HG03045 (cell line): ENCODE measurements around the gene ZNF628.

ENCODE experiments used
- ATAC-seq: cut with Tn5 transposase; IDR thresholded peaks from one replicate; pipeline ENCODE4 v1.9.1; 2021; ENCODE audit warnings: mild to moderate bottlenecking, moderate library complexity; ENCODE audit not compliant: unreplicated experiment

The ZNF628 gene

DNA sequence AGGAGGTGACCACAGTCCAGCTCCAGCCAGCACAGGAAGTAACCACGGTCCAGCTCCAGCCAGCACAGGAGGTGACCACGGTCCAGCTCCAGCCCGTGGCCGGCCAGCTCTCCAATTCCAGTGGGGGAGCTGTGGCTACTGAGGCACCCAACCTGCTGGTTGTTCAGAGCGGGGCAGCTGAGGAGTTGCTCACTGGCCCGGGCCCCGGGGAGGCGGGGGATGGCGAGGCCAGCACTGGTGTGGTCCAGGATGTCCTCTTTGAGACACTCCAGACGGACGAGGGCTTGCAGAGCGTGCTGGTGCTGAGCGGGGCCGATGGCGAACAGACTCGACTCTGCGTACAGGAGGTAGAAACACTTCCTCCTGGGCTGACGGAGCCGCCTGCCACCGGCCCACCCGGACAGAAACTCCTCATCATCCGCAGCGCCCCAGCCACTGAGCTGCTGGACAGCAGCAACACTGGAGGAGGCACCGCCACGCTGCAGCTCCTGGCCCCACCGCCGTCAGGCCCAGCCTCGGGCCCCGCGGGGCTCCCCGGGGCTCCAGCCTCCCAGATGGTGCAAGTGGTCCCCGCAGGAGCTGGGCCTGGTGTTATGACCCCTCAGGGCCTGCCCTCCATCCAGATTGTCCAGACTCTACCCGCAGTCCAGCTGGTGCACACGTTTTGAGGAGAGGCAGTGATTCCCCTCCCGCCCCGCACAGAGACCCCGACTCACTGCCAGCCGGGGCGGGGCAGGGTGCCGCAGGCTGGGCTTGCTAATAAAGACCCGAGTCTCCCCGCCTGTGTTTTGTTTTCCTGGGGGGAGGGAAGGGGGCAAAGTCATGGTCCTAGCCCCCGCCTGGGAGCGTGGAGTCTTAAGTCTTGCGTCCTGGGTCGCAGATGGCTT is 7.5 kb downstream of the ZNF628 start:
- no peak for ATAC-seq

DNA sequence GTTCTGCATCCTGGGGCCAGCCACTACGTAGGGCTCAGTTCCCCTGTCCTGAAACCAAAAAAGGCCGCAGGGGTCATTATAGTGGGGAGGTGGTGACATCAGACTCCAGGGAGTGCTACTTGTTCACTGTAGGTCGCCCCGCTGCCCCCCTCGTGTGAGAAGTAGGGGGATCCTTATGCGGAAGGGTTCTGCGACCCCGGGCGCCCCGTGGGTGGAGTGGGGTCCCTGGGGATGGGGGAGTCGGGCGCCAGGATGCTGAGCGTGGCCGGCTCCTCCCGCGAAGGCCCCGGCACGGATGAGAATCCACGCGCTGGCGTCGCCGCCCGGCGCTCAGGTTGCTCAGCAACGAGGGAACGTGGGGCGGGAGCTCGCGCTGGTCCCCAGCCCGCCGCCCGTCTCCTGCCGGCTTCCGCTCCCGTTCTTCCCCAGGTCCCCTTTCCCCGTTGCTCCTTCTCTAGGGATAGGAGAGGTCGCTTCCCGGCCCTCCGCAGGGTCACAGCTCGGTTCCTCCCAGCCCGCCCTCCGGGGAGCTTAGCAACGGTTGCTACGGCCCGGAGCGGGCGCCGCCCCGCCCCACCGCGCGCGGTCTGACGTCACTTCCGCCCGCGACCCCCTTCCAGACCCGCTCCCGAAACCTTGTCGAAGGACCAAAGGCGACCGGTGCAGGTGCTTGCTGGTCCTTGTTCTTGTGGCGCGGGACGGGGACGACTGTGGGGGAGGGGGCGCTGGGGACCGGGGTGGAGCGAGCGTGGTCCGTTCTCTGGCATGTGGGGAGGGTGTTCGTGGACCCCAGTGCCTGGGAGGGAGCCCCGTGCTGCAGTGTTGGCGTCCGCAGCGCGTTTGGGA is 8.4 kb downstream of the ZNF628 start, which contains the start of gene NAT14:
Gene NAT14 (plus strand): TSS at position 596 of the 846 bp plus-strand sequence. CDS start 521 bp downstream, outside the sequence.
- no peak for ATAC-seq

GRCh38 chr19:55485439-55486011 is 9.1 kb downstream of the ZNF628 start:
- ATAC-seq: no peak

GRCh38 chr19:55486043-55486970 is 9.9 kb downstream of the ZNF628 start:
- no peak for ATAC-seq

GRCh38 chr19:55486971-55487923 is 10.8 kb downstream of the ZNF628 start:
- ATAC-seq: no peak

GRCh38 chr19:55487924-55488687 is 11.7 kb downstream of the ZNF628 start, which contains the start of gene SSC5D:
Gene SSC5D, plus strand, starts transcription at chr19:55488436. Its CDS starts 154 bp downstream, at chr19:55488590.
- ATAC-seq: no peak

- ATAC-seq: no peak
Measured at GRCh38 chr19:55488986-55489710, 12.7 kb downstream of the ZNF628 start.

- no peak for ATAC-seq
Measured at GRCh38 chr19:55489711-55490477, 13.5 kb downstream of the ZNF628 start.

DNA sequence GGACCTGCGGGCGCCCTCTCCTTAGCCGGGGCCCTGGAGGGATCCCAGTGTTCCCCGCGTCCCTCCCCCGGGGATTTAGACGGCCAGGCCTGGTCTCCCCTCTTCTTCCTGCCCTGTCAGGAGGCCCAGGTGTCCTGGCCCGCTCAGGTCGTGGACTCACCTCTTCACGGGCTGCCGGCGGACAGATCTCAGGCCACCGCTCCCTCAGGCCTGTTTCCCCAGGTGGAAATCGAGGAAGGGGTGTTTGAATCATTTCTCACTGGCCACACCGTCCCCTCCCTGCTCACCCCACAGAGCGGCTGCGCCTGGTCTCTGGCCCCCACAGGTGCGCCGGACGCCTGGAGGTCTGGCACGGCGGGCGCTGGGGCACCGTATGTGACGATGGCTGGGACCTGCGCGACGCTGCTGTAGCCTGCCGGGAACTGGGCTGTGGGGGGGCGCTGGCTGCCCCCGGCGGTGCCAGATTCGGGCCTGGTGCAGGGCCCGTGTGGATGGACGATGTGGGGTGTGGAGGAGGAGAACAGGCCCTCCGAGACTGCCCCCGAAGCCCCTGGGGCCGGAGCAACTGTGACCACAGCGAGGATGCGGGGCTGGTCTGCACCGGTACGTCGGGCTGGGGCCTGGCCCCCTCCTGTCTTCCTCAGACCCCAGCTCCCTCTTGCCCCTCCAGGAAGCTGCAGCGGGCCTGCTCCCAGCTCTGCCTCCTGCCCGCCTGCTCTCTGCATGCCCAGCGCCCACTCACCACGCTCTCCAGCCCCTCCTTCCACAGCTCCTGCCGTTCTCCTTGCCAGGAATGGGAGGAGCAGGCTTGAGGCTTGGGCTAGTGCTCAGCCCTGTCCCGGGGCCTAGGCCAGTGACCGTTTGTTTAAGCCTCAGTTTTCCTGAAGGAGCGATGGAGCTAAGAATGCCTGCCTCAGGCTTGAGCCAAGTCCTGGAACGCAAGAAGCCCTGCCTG is 14.3 kb downstream of the ZNF628 start:
- ATAC-seq: no peak

DNA sequence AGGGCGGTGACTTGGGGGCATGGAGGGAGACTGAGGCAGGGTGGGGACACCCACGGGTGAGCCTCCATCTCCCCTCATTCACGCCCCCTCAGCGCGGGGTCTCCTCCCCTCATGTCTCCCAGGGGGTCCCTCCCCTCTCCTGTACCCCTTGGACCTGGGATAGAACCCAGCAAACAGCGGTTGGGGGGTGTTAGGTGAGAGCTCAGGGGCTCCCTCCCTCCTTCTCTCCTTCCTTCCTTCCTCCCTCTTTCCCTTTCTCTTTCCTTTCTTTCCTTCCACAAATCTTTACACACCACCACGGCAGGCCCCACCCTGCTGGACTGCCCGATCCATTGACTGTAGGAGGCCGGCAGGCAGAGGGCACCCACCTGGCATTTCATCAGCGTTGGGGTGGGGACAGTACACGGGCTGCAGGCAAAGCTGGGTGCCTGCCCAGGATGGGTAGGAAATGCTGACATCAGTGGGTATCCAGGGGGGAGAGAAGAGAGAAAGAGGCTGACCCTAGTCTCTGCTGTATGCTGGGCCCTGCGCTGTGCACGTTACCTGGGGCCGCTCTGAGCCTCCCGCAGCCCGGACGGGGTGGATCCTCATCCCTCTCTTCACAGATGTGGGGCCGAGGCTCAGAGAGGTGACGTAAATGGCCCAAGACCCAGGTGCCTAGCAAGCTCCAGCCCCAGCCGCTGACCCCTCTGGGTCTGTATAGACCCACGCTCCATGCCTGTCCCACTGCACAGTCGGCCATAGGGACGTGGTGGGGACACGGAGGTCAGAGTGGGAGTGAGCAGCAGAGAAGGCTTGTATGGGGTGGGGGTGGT is 15.3 kb downstream of the ZNF628 start:
- no peak for ATAC-seq

GRCh38 chr19:55492362-55492944 is 16.0 kb downstream of the ZNF628 start:
- ATAC-seq: no peak

GRCh38 chr19:55493052-55493644 is 16.7 kb downstream of the ZNF628 start:
- no peak for ATAC-seq

- no peak for ATAC-seq
Measured at GRCh38 chr19:55493645-55494171, 17.3 kb downstream of the ZNF628 start.
